ENCODE results near the gene DCPS. TPM values are rescaled to one million over a fixed set of nuclear protein-coding genes. Genes with fewer than 3 reads are reported as not detected.
"Not testable (repeated sequence)": the region's sequence is repeated elsewhere in the genome, so short reads cannot be mapped to it uniquely, and the experiment has no call there.

DCPS gene
- total RNA-seq, 1 donor from 2014 or later = 10.7 TPM

- no peak for ATAC-seq (ENCODE audit: poor library complexity)
- DNase-seq = peak; percentile 36
- intact Hi-C loops (cut with DNase I) = no loop called here
Observed at GRCh38 chr11:126385991-126386728, 82.3 kb downstream of the DCPS start.

- ATAC-seq (ENCODE audit: poor library complexity) (peak; percentile 74), DNase-seq (peak; percentile 77)
- intact Hi-C loops (cut with DNase I) = not testable (repeated sequence)
Observed at GRCh38 chr11:126386729-126387071, 82.8 kb downstream of the DCPS start.

GRCh38 chr11:126387857-126388256 lies 84.0 kb downstream of the DCPS start:
- no peak for ATAC-seq (ENCODE audit: poor library complexity)
- no peak for DNase-seq
- intact Hi-C loops (cut with DNase I) = no loop called here

GRCh38 chr11:126390272-126390867 lies 86.5 kb downstream of the DCPS start:
- DNase-seq = no peak
- intact Hi-C loops (cut with DNase I) = no loop called here
- ATAC-seq (ENCODE audit: poor library complexity) = no peak

GRCh38 chr11:126391286-126391954 lies 87.6 kb downstream of the DCPS start:
- intact Hi-C loops (cut with DNase I) = no loop called here
- peak; percentile 40 for DNase-seq
- ATAC-seq (ENCODE audit: poor library complexity) = no peak

- intact Hi-C loops (cut with DNase I) = no loop called here
- peak; percentile 65 for DNase-seq
- ATAC-seq (ENCODE audit: poor library complexity) = peak; percentile 46
Observed at GRCh38 chr11:126391970-126392632, 88.2 kb downstream of the DCPS start.

GRCh38 chr11:126392633-126393013 lies 88.8 kb downstream of the DCPS start:
- intact Hi-C loops (cut with DNase I) = no loop called here
- ATAC-seq (ENCODE audit: poor library complexity) = no peak
- DNase-seq = no peak

GRCh38 chr11:126393143-126393542 lies 89.3 kb downstream of the DCPS start:
- DNase-seq = no peak
- intact Hi-C loops (cut with DNase I) = no loop called here
- ATAC-seq (ENCODE audit: poor library complexity) = no peak

- intact Hi-C loops (cut with DNase I) = no loop called here
- ATAC-seq (ENCODE audit: poor library complexity) = no peak
- no peak for DNase-seq
Observed at GRCh38 chr11:126394036-126394435, 90.2 kb downstream of the DCPS start.

- ATAC-seq (ENCODE audit: poor library complexity) (peak; percentile 68), DNase-seq (peak; percentile 67)
- intact Hi-C loops (cut with DNase I) = not testable (repeated sequence)
Observed at GRCh38 chr11:126394634-126395072, 90.8 kb downstream of the DCPS start.

Other genes starting within 250 kb of the DCPS start
- gene CDON, start 241.2 kb upstream of the DCPS start, total RNA-seq = 12.3 TPM
- 40.7 TPM for gene RPUSD4, start 92.4 kb upstream of the DCPS start, total RNA-seq
- 22.2 TPM for gene FAM118B, start 92.3 kb upstream of the DCPS start, total RNA-seq
- gene SRPRA, start 35.2 kb upstream of the DCPS start, total RNA-seq = 57.4 TPM
- gene FOXRED1, start 34.9 kb upstream of the DCPS start, total RNA-seq = 30.3 TPM
- 7.2 TPM for gene TIRAP, start 21.0 kb upstream of the DCPS start, total RNA-seq
- gene ST3GAL4, start 51.6 kb downstream of the DCPS start, total RNA-seq = 36.5 TPM